ENCODE measurements around the gene RGS6.
A peak's percentile ranks its signal among the peaks of the same experiment; 100 is the strongest.

RGS6 gene

DNA sequence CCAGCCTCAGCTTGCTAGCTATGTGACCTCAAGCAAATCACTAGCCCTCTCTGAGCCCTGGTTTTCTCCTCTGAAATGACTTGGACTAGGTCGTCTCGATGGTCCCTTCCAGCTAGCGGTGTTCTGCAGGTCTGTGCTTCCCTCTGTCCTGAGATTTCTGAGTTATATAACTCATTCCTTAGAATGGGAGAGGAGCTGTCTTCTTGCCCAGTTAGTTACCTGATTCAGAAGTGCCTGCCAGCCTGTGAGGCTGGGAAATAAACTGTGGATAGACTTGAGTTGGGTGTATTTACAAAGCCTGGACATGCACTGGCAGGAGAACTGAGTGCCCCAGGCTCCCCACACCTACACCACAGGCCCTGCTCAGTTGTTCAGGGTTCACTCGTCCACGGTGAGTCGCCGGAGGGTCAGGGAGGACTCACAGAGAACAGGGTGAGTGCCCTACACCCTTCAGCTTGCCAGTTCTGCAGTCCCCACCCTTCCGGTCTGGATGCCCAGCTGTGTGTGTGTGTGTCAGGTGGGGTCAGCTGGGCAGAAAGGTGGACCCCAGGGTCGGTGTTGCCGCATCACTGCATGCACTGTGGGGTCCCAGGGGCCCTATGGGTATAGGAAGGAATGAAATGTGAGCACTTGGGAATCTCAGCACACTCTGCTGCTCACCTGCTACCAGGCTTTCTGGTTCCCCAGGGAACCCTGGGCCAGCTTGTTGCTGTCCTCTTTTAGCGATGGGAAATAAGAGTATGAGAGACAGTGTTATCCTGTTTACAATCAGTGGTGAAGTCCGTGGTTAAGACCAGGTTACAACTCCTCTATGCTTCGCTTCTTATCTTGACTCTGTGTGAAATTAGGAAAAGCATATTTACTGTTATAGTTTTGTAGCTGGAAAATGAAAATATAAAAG, 613.4 kb downstream of the RGS6 start:
- Histone ChIP-seq H3K4me3 (no peak overlapping the region), H3K27me3 (no peaks in the 10 kb centered on the region), H3K27ac (peak overlapping the region; percentile 67 to 71), H3K4me1 (peaks cover 0 to 40% (median 30%) of the 10 kb centered on the region in 4 donors), H3K36me3 (no peaks in the 10 kb centered on the region), H3K9me3 (no peaks in the 10 kb centered on the region)
- TF ChIP-seq, protein P1, sequence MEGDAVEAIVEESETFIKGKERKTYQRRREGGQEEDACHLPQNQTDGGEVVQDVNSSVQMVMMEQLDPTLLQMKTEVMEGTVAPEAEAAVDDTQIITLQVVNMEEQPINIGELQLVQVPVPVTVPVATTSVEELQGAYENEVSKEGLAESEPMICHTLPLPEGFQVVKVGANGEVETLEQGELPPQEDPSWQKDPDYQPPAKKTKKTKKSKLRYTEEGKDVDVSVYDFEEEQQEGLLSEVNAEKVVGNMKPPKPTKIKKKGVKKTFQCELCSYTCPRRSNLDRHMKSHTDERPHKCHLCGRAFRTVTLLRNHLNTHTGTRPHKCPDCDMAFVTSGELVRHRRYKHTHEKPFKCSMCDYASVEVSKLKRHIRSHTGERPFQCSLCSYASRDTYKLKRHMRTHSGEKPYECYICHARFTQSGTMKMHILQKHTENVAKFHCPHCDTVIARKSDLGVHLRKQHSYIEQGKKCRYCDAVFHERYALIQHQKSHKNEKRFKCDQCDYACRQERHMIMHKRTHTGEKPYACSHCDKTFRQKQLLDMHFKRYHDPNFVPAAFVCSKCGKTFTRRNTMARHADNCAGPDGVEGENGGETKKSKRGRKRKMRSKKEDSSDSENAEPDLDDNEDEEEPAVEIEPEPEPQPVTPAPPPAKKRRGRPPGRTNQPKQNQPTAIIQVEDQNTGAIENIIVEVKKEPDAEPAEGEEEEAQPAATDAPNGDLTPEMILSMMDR (IDR thresholded peaks at IDR 0.05), result no peak
- no peak for DNase-seq
- intact Hi-C loops (cut with DNase I; ENCODE audit: low total_unique reads), result no loop called here

DNA sequence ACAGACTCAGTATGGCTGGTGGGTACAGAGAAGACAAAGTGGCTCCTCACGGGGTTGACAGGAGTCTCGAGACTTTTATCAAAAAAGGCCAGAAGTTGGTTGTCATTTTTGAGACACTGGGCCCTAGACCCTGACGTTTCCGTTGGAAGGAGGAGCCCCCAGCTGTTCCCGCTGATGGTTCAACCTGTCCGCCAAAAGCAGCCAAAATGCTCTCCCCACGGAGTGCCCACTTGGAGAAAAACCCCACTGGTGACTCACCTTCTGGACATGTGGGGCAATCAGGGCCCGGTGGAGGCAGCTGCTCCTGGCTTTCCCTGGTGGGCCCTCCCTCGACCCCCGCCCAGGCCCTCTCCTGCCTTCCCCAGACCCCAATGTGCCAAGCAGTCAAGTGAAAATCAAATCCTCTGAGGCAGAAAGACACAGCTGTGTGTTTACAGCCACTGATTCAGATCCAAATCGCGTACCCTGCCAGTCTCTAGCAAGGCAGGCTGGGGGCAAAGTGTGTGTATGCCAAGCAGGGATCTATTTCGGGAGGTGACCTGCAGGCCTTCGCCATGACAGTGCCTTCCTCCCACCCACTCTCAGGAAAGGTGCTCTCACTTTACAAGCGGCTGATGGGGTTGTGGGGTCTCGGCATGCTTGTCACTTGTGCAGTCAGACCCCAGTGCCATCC, 614.3 kb downstream of the RGS6 start:
- Histone ChIP-seq H3K27ac (peak overlapping the region; percentile 67 to 71), H3K9me3 (no peaks in the 10 kb centered on the region), H3K27me3 (no peaks in the 10 kb centered on the region), H3K4me1 (peaks cover 0 to 40% (median 30%) of the 10 kb centered on the region in 4 donors), H3K4me3 (no peak overlapping the region), H3K36me3 (no peaks in the 10 kb centered on the region)
- no peak for DNase-seq
- intact Hi-C loops (cut with DNase I; ENCODE audit: low total_unique reads), result no loop called here
- TF ChIP-seq, protein P1 (IDR thresholded peaks at IDR 0.05), result no peak

- no peaks in the 10 kb centered on the region for H3K36me3 ChIP-seq
- no peaks in the 10 kb centered on the region for H3K9me3 ChIP-seq
- H3K27ac ChIP-seq, result no peak overlapping the region
- no peak for DNase-seq
- TF ChIP-seq, protein P1 (IDR thresholded peaks at IDR 0.05), result no peak
- no peaks in the 10 kb centered on the region for H3K27me3 ChIP-seq
- intact Hi-C loops (cut with DNase I; ENCODE audit: low total_unique reads), result no loop called here
- peaks cover 0 to 50% (median 37%) of the 10 kb centered on the region in 4 donors for H3K4me1 ChIP-seq
- H3K4me3 ChIP-seq, result no peak overlapping the region
These were observed 615.8 kb downstream of the RGS6 start for GRCh38 chr14:72547999-72548398.

- H3K36me3 ChIP-seq, result no peaks in the 10 kb centered on the region
- intact Hi-C loops (cut with DNase I; ENCODE audit: low total_unique reads), result no loop called here
- H3K27me3 ChIP-seq, result no peaks in the 10 kb centered on the region
- no peak for DNase-seq
- H3K4me1 ChIP-seq, result peaks cover 0 to 51% (median 45%) of the 10 kb centered on the region in 4 donors
- no peak overlapping the region for H3K4me3 ChIP-seq
- TF ChIP-seq, protein P1 (IDR thresholded peaks at IDR 0.05), result no peak
- H3K9me3 ChIP-seq, result no peaks in the 10 kb centered on the region
- no peak overlapping the region for H3K27ac ChIP-seq
These were observed 616.8 kb downstream of the RGS6 start for GRCh38 chr14:72549026-72549425.

DNA sequence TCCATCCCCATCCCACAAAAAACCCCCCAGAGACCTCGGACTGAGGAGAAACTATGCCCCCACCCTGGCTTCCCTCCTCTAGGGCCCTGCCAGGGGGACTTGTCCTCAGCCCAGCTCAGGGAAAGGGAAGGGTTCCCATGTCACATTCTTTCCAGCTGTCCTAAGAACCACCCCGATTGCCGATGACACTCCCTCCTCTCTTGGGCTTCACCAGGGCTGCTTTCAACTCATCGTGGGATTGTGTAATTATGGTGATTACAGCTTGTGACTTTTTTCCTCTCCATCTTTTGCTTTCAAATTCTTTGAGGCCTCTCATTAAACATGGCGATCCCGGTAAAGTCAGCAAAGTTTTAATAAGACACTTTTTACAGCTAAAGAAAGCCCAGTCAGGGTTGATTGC, 617.6 kb downstream of the RGS6 start:
- H3K9me3 ChIP-seq, result no peaks in the 10 kb centered on the region
- DNase-seq, result no peak
- H3K4me1 ChIP-seq, result peaks cover 0 to 50% (median 43%) of the 10 kb centered on the region in 4 donors
- no peak overlapping the region for H3K4me3 ChIP-seq
- no peaks in the 10 kb centered on the region for H3K36me3 ChIP-seq
- intact Hi-C loops (cut with DNase I; ENCODE audit: low total_unique reads), result no loop called here
- H3K27ac ChIP-seq, result no peak overlapping the region
- TF ChIP-seq, protein P1 (IDR thresholded peaks at IDR 0.05), result no peak
- H3K27me3 ChIP-seq, result no peaks in the 10 kb centered on the region
